Fibroblast of skin of right biceps (primary cell): ENCODE results near the gene ZGPAT.
"Not testable (repeated sequence)": the region's sequence is repeated elsewhere in the genome, so short reads cannot be mapped to it uniquely, and the experiment has no call there.

Experiments used
- DNase-seq: peaks from one replicate; pipeline ENCODE4 v3.0.0-alpha.2; 2013

The ZGPAT gene

DNA sequence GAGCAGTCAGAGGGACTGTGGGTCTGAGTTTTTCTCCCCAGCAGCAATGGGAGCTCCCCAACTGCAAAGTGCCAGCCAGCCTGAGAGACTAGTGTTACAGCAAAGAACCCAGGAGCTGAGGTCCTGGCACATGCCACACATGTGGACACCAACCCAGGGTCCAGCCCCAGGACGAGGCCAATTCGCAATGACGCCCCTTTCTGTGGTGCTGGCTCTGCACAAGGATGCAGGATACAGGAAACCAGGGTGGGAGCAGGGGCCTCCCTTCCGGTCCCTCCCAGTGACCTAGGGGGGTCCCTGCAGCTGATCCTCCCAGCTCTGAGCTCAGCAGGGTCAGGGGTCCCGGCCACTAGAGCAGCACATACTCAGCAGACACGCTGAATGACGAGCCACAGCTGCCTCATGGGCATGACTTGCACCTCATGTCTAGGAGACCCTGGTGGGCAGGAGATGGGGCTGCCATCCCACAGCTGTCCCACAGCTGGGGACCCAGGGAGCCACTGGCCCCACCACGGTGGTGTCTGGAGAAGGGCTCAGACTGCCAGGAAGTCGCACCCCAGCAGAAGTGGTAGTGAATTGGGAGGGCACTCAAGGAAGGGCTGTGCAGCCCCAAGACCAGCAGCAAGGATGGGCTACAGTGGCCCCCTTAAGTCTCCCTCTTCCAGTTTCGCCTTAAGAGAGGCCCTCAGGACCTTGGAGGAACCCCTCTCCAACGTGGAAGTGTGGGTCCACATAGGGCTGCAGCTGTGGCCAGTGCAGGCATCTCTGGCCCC, 3.7 kb upstream of the ZGPAT start:
- no peak for DNase-seq

DNA sequence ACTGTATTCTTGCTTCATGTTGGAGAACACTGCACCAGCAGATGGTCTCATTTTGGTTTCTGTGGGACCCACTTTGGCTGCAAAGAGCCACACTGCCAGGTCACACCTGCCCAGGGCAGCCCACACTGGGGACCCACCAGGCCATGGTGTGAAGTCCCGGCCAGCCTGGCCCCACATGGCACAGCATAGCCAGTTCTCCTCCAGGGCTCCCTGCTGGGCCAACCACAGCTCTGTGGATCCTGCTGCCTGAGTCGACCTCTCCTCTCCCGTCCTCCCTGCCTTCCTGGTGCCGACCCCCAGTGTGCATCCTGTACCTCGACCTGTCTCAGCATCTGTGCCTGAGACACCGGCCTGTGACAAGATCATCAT, 3.1 kb upstream of the ZGPAT start:
- DNase-seq = no peak

DNA sequence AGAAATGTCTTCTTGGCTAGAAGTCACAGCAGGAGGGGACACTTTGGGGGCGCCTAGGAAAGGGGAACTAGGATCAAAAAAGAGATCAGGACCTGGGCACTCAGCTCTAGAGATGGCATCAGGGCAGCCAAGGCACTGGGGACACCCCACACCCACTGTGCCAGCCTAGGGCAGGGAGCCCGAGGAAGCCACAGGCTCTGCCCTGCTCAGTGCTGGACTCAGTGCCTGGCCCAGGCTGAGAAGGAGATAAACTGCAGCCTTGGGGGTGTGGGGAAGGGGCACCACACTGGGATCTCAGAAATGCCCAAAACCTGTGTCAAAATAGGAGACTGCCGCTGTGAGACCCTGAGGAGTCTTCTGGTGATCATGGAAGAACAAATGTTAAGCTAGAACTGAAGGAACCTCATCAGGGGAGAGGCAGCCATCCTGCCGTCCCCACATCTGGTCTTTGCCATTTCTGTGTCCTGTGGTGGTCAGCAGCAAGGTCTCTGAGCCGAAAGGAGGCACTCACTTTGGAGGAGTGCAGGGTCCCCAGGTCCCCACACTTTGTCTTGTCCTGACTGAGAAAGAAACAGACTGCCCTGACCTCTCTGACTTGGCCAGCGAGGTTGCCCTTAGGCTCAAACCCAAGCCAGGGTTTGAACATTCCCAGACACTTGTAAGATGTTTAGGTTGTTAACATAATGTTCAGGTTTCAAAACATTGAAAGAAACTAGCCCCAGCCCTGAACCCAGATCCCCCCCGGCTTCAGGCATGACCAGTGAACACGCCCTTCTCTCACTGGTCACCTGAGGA, 2.4 kb upstream of the ZGPAT start:
- DNase-seq = no peak

DNA sequence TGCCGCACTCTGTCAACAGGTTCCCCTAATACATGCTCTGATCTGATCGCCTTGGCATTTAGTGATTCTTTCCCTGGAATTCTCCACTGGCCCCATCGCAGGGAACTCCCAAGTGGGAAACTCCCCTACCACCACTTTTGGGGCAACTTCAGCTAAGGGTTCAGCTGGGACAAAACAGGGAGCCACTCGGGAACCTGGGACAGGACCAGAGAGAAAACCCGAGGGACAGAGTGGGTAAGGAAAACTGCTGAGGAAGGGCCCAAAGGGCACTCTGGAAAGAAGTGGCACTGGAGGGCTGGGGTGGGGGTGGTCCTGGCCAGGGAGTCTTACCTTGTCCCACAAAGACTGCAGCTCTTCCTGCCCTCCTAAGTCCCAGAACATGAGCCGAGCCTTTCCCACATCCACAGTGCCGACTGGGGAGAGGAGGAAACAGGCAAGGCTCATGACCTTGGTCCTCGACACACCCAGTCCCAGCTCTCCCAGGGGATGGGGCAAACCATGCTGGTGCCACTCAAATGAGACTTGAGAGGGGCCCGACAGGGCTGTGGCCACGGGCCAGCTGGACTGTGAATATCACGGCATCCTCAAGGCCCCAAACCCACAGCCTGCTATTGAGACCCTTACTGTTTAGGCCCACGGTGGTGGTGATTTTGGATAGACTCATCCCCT, 1.7 kb upstream of the ZGPAT start:
- DNase-seq = no peak

DNA sequence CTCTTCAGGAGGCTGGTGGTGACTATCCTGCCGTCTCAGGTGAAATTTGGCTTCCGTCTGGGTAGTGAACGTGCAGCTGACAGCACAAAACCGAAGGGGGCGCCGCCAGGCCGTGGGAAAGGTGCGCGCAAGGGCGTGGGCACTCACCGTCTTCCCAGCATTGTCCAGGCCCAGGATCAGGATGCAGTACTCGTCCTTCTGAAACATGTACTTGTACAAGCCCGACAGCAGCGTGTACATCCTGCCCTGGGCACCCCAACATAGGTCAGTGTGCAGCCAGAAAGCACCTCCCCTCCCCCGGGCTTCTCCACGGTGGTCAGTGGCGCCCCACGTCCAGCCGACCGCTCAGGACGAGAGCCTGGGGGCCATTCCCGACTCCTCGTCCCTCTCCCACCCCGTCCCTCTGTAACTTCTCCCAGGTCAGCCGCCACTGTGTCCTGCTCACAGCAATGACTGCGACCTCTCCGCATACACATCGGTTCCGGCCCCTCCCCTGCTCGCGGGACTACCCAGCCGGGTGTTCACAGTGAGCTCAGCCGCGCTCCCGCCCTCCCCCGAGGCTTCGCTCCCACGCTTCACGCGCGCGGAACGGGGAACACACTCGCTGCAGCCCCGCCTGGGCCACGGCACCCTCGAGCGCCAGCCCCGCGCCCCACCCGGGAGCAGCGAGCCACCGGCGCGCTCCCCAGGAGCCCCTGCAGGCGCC, 834 bp upstream of the ZGPAT start:
- DNase-seq = no peak

- no peak for DNase-seq
Measured at GRCh38 chr20:63708301-63709148, 686 bp downstream of the ZGPAT start.

DNA sequence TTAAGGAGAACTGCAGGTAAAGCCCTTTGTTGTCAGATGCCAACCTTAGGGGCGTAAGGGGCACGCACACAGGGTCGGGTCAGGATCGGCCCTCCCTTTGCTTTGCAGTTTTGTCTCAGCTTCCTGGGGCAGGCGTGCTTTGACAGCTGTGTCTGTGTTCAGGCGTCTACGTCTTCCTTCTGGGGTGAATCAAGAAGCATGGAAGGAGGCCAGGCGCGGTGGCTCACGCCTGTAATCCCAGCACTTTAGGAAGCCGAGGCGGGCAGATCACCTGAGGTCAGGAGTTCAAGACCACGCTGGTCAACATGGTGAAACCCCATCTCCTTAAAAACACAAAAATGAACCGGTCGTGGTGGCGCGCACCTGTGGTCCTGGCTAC, 1.3 kb downstream of the ZGPAT start:
- no peak for DNase-seq

DNA sequence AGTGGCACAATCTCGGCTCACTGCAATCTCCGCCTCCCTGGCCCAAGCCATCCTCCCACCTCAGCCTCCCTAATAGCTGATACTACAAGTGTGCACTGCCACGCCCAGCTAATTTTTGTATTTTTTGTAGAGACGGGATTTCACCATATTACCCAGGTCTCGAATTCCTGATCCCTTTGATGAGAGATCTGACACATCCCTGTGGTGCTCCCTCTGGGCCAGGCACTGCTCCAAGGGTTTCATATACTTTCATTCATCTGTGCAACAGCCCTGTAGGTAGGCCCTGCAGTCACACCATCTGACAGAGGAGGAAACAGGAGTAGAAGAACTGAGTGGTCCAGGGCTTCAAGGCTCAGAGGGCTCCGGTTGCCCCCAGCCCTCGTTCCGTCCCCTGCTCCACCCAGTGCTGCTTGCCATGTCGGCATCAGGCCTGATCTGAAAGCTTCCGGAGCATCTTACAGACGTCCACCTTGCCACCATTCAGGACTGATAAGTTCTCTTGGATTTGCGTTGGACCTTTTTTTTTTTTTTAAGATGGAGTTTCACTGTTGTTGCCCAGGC, 3.3 kb downstream of the ZGPAT start:
- no peak for DNase-seq

GRCh38 chr20:63712191-63712590, 4.4 kb downstream of the ZGPAT start:
- no peak for DNase-seq

DNA sequence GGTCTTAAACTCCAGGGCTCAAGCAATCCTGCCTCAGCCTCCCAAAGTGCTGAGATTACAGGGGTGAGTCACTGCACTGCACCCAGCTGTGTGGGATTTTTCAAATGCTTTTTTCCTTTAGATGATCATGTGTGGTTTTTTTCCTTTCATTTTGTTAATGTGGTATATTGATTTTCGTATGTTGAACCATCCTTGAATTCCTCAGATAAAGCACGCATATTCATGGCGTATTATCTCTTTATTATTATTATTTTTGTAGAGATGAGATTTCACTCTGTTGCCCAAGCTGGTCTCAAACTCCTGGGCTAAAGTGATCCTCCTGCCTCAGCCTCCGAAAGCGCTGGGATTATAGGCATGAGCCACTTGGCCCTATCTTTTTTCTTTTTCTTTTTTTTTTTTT, 7.0 kb downstream of the ZGPAT start:
- DNase-seq = no peak

DNA sequence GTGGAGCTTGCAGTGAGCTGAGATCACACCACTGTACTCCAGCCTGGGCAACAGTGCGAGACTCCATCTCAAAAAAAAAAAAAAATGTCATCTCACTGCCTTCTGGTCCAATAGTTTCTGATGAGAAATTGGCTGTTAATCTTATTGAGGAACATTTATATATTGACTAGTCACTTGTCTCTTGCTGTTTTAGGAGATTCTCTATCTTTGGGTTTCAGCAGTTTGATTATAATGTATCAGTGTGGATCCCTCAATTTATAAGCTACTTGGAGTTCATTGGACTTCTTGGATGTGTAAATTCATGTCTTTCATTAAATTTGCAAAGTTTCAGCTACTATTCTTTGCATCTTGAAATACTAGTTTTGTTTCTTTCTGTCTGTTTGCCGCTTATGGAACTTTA, 11.2 kb downstream of the ZGPAT start:
- no peak for DNase-seq

DNA sequence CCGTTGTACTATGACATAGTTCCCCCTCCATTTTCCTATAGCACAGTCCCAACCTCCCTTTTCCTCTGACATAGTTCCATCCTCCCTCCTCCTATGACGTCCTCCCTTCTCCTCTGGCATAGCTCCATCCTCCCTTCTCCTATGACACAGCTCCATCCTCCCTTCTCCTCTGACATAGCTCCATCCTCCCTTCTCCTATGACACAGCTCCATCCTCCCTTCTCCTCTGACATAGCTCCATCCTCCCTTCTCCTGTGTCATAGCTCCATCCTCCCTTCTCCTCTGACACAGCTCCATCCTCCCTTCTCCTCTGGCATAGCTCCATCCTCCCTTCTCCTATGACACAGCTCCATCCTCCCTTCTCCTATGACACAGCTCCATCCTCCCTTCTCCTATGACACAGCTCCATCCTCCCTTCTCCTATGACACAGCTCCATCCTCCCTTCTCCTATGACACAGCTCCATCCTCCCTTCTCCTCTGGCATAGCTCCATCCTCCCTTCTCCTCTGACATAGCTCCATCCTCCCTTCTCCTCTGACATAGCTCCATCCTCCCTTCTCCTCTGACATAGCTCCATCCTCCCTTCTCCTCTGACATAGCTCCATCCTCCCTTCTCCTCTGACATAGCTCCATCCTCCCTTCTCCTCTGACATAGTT, 15.3 kb downstream of the ZGPAT start:
- not testable (repeated sequence) for DNase-seq

GRCh38 chr20:63730189-63730733, 22.4 kb downstream of the ZGPAT start:
- DNase-seq = not testable (repeated sequence)

GRCh38 chr20:63731410-63731809, 23.6 kb downstream of the ZGPAT start:
- DNase-seq = no peak

- no peak for DNase-seq
Measured at GRCh38 chr20:63732118-63733095, 24.6 kb downstream of the ZGPAT start.

- no peak for DNase-seq
Measured at GRCh38 chr20:63733117-63733516, 25.3 kb downstream of the ZGPAT start.

GRCh38 chr20:63733579-63734081, 25.8 kb downstream of the ZGPAT start:
- no peak for DNase-seq

DNA sequence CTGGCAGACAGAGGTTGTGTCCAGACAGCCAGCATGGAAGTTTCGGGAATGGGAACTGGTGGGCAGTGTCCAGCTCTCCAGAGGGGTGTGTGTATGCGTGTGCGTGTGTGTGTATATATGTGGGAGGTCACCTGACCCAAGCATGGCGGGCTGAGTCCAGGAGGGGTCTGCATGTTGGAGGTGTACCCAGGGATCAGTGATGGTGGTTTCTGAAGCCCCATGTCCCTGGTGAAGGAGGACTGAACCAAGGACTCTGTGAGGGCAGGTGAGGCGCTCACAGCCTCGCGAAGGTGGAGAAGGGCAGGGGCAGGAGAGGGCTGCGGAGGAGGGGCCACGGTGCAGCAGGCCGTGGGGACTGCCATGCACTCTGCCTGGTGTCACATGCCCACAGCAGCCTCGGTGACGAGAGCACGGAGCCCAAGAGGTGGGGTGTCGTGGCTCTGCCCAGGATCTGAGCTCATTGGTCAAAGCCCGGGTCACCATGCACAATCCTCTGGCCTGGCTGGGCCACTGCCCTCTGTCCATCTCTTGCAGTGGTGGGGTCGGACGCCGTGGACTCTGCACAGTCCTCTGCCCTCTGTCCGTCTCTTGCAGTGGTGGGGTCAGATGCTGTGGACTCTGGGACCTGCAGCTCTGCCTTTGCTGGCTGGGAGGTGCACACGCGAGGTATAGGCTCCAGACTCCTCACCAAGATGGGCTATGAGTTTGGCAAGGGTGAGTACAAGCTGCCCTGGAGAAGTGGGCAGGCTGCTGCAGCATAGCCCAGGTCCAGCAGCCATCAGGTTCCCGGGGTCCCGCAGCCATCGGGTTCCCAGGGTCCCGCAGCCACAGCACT, 26.5 kb downstream of the ZGPAT start:
- DNase-seq = no peak
